ENCODE measurements around the gene TENM4.

TENM4 gene

GRCh38 chr11:79419120-79419519, 21.7 kb downstream of the TENM4 start:
- DNase-seq (ENCODE audit: low read depth in 2 of 2): no peak

- DNase-seq (ENCODE audit: low read depth in 2 of 2): no peak
These were observed 22.6 kb downstream of the TENM4 start for GRCh38 chr11:79418241-79418640.

- DNase-seq (ENCODE audit: low read depth in 2 of 2): no peak
These were observed 23.5 kb downstream of the TENM4 start for GRCh38 chr11:79417069-79417920.

- no peak for DNase-seq (ENCODE audit: low read depth in 2 of 2)
These were observed 24.9 kb downstream of the TENM4 start for GRCh38 chr11:79415912-79416311.

- no peak for DNase-seq (ENCODE audit: low read depth in 2 of 2)
These were observed 25.4 kb downstream of the TENM4 start for GRCh38 chr11:79415411-79415810.

- no peak for DNase-seq (ENCODE audit: low read depth in 2 of 2)
These were observed 26.0 kb downstream of the TENM4 start for GRCh38 chr11:79414644-79415317.

- DNase-seq (ENCODE audit: low read depth in 2 of 2): no peak
These were observed 26.8 kb downstream of the TENM4 start for GRCh38 chr11:79414041-79414440.

- no peak for DNase-seq (ENCODE audit: low read depth in 2 of 2)
These were observed 27.6 kb downstream of the TENM4 start for GRCh38 chr11:79413268-79413667.

GRCh38 chr11:79412761-79413160, 28.1 kb downstream of the TENM4 start:
- no peak for DNase-seq (ENCODE audit: low read depth in 2 of 2)

- no peak for DNase-seq (ENCODE audit: low read depth in 2 of 2)
These were observed 31.5 kb downstream of the TENM4 start for GRCh38 chr11:79409330-79409729.

GRCh38 chr11:79406376-79406775, 34.5 kb downstream of the TENM4 start:
- no peak for DNase-seq (ENCODE audit: low read depth in 2 of 2)

GRCh38 chr11:79404806-79405205, 36.0 kb downstream of the TENM4 start:
- no peak for DNase-seq (ENCODE audit: low read depth in 2 of 2)

GRCh38 chr11:79404325-79404724, 36.5 kb downstream of the TENM4 start:
- no peak for DNase-seq (ENCODE audit: low read depth in 2 of 2)

GRCh38 chr11:79403839-79404238, 37.0 kb downstream of the TENM4 start:
- no peak for DNase-seq (ENCODE audit: low read depth in 2 of 2)

GRCh38 chr11:79402912-79403311, 37.9 kb downstream of the TENM4 start:
- DNase-seq (ENCODE audit: low read depth in 2 of 2): no peak

GRCh38 chr11:79400717-79401330, 40.0 kb downstream of the TENM4 start:
- no peak for DNase-seq (ENCODE audit: low read depth in 2 of 2)

- DNase-seq (ENCODE audit: low read depth in 2 of 2): no peak
These were observed 40.6 kb downstream of the TENM4 start for GRCh38 chr11:79400206-79400605.

GRCh38 chr11:79397252-79397651, 43.6 kb downstream of the TENM4 start:
- DNase-seq (ENCODE audit: low read depth in 2 of 2): no peak

- no peak for DNase-seq (ENCODE audit: low read depth in 2 of 2)
These were observed 44.2 kb downstream of the TENM4 start for GRCh38 chr11:79396674-79397073.

GRCh38 chr11:79396001-79396400, 44.8 kb downstream of the TENM4 start:
- DNase-seq (ENCODE audit: low read depth in 2 of 2): no peak

- DNase-seq (ENCODE audit: low read depth in 2 of 2): no peak
These were observed 47.3 kb downstream of the TENM4 start for GRCh38 chr11:79393362-79394043.

GRCh38 chr11:79392161-79392560, 48.7 kb downstream of the TENM4 start:
- DNase-seq (ENCODE audit: low read depth in 2 of 2): no peak

All from stimulated activated CD4-positive, alpha-beta T cell treated with anti-CD3 and anti-CD28 coated beads, Interleukin-12 subunit alpha, Interleukin-12 subunit beta, amount 100 ng/mL, for 24 hours (primary cell).